HepG2 (cell line): ENCODE measurements around the gene BORCS5. TPM values are rescaled to one million over a fixed set of nuclear protein-coding genes. Genes with fewer than 3 reads are reported as not detected.

ENCODE experiments used
- ZBTB40 ChIP-seq, 2 experiments: fragments of 450-650 bp in 1 of 2; sonication (generic) in 1 of 2; formaldehyde crosslinking in 1 of 2; IDR thresholded peaks; 2 replicates each; pipeline versions ENCODE4 v1.6.1 to v1.8.0; 2016 to 2022; ENCODE audit warnings: antibody characterized with exemption in 1 of 2, mild to moderate bottlenecking in 1 of 2, missing genetic modification reagents in 1 of 2
- polyA plus RNA-seq, 8 experiments: library from polyadenylated mRNA; depleted of rRNA in 3 of 8; stranded (reverse) in 7 of 8; unstranded in 1 of 8; fragments of >200 nt; fragmentation: Illumina TruSeq in 4 of 8; extraction: Trizol in 4 of 8; gene quantifications; 2 replicates each; pipeline versions ENCODE4 v1.2.1 to v1.2.3, GENCODE V29; 2011 to 2016; ENCODE audit warnings: low read depth in 4 of 8, missing spikeins in 1 of 8, mixed read lengths in 1 of 8; ENCODE audit not compliant: insufficient read depth in 1 of 8
- total RNA-seq, 5 experiments: library from RNA; depleted of rRNA; stranded (reverse); fragments of >200 nt; fragmentation: Illumina TruSeq; extraction: Trizol; gene quantifications; 2 replicates each; pipeline ENCODE4 v1.2.3, GENCODE V29; 2016; ENCODE audit warnings: low read depth in 1 of 5

Gene BORCS5
- total and polyA plus RNA-seq, 2 of the 13 experiments (the other 11 are each of a cell fraction or from before 2014, with no cell fraction given), result 3.9 to 4.7 TPM

GRCh38 chr12:12356467-12356895, 397 bp upstream of the BORCS5 start (continued):
- TF ChIP-seq ZBTB40 (IDR thresholded peaks at IDR 0.05) (no peak), ZBTB40 (CRISPR knock-in tag; IDR thresholded peaks at IDR 0.05) (no peak)
